ENCODE measurements around the gene CCDC88B. TPM values are rescaled to one million over a fixed set of nuclear protein-coding genes. Genes with fewer than 3 reads are reported as not detected.

Gene CCDC88B
- total and polyA plus RNA-seq, 2 experiments from 2014 or later: 4.9 to 10.0 TPM

GRCh38 chr11:64369440-64370421 is 29.7 kb downstream of the CCDC88B start:
- TF ChIP-seq CTCF (IDR thresholded peaks at IDR 0.05; ENCODE audit: poor library complexity): no peak
- TF ChIP-seq EZH2phosphoT487 (IDR thresholded peaks at IDR 0.05; ENCODE audit: low read depth, severe bottlenecking, unreplicated experiment): no peak
- TF ChIP-seq EZH2 (IDR thresholded peaks at IDR 0.05; ENCODE audit: borderline replicate concordance): no peak

DNA sequence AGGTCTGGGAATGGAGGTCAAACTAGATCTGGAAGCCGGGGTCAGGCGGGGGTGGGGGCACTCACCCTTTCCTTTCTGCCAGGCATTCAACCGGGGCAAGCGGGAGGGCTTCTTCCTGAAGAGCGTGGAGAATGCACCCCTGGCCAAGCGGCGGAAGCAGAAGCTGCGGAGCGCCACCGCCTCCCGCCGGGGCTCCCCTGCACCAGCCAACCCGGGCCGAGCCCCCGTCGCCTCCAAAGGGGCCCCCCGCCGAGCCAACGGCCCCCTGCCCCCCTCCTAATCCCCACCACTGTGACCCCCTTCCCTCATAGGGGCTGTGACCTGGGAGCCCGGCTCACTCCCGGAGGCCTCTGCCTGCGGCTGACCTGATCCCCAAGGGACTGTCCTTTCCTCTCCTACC is 31.2 kb downstream of the CCDC88B start:
- H3K4me1 ChIP-seq (ENCODE audit: insufficient read depth): no peaks in the 10 kb centered on the region
- no peak for TF ChIP-seq EZH2 (IDR thresholded peaks at IDR 0.05; ENCODE audit: borderline replicate concordance)
- no peak for TF ChIP-seq EZH2phosphoT487 (IDR thresholded peaks at IDR 0.05; ENCODE audit: low read depth, severe bottlenecking, unreplicated experiment)
- TF ChIP-seq CTCF (IDR thresholded peaks at IDR 0.05; ENCODE audit: poor library complexity): no peak
- H2AFZ ChIP-seq: no peak overlapping the region
- no peaks in the 10 kb centered on the region for H3K36me3 ChIP-seq (replicated peaks; ENCODE audit: insufficient read depth, low read depth)
- WGBS (ENCODE audit: low lambda C conversion rate, missing lambda C conversion rate): 92% methylated on average over 7 of the region's 22 CpGs
- no peak overlapping the region for H3K27ac ChIP-seq
- H3K27me3 ChIP-seq: no peaks in the 10 kb centered on the region
- H3K4me2 ChIP-seq: no peak overlapping the region
- H3K79me2 ChIP-seq: no peaks in the 10 kb centered on the region
- DNase-seq (ENCODE audit: low spot score): no peak
- no peaks in the 10 kb centered on the region for H3K9me2 ChIP-seq (replicated peaks; ENCODE audit: insufficient read depth)
- no peak overlapping the region for H3K4me3 ChIP-seq
- H3K9me3 ChIP-seq (ENCODE audit: low read depth): no peaks in the 10 kb centered on the region
- no peaks in the 10 kb centered on the region for H4K20me1 ChIP-seq (ENCODE audit: insufficient read depth, poor library complexity, severe bottlenecking)

More at GRCh38 chr11:64369440-64370421, 29.7 kb downstream of the CCDC88B start:
- Histone ChIP-seq H3K36me3 (replicated peaks; ENCODE audit: insufficient read depth, low read depth) (no peaks in the 10 kb centered on the region), H3K9me3 (ENCODE audit: low read depth) (no peaks in the 10 kb centered on the region), H3K4me1 (ENCODE audit: insufficient read depth) (no peaks in the 10 kb centered on the region), H3K27me3 (no peaks in the 10 kb centered on the region), H3K4me2 (no peak overlapping the region), H3K79me2 (no peaks in the 10 kb centered on the region), H3K9me2 (replicated peaks; ENCODE audit: insufficient read depth) (no peaks in the 10 kb centered on the region), H4K20me1 (ENCODE audit: insufficient read depth, poor library complexity, severe bottlenecking) (no peaks in the 10 kb centered on the region), H3K27ac (no peak overlapping the region), H3K4me3 (no peak overlapping the region), H2AFZ (no peak overlapping the region)
- peak; percentile 4 for DNase-seq (ENCODE audit: low spot score)
- WGBS (ENCODE audit: low lambda C conversion rate, missing lambda C conversion rate): over 99% methylated on average over 57 of the region's 82 CpGs

DNA sequence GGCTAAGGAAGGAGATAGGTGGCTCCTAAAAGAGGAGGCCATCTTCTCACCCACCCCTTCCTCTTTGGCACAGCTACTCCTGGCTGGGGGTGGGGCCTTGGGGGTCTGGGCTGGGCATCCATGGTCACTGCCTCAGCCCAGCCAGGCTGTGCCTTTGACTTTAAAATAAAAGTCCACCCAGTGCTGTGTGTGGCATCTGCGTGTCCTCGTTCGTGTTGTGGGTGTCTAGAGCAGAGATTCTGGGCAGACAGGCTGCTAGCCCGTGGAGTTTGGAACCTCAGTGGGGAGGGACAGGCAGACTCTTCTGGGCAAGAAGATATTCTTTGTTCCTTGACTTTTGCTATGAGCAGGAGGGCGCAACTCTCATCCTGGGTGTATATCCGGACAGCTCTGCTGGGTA is 32.0 kb downstream of the CCDC88B start:
- no peaks in the 10 kb centered on the region for H3K9me3 ChIP-seq (ENCODE audit: low read depth)
- no peaks in the 10 kb centered on the region for H3K36me3 ChIP-seq (replicated peaks; ENCODE audit: insufficient read depth, low read depth)
- H4K20me1 ChIP-seq (ENCODE audit: insufficient read depth, poor library complexity, severe bottlenecking): no peaks in the 10 kb centered on the region
- no peak overlapping the region for H3K4me2 ChIP-seq
- H3K9me2 ChIP-seq (replicated peaks; ENCODE audit: insufficient read depth): no peaks in the 10 kb centered on the region
- H2AFZ ChIP-seq: no peak overlapping the region
- H3K4me1 ChIP-seq (ENCODE audit: insufficient read depth): no peaks in the 10 kb centered on the region
- H3K4me3 ChIP-seq: no peak overlapping the region
- no peak overlapping the region for H3K27ac ChIP-seq
- DNase-seq (ENCODE audit: low spot score): no peak
- 96% methylated on average over 6 of the region's 6 CpGs for WGBS (ENCODE audit: low lambda C conversion rate, missing lambda C conversion rate)
- no peaks in the 10 kb centered on the region for H3K27me3 ChIP-seq
- no peaks in the 10 kb centered on the region for H3K79me2 ChIP-seq
- TF ChIP-seq EZH2phosphoT487 (IDR thresholded peaks at IDR 0.05; ENCODE audit: low read depth, severe bottlenecking, unreplicated experiment) (no peak), EZH2 (IDR thresholded peaks at IDR 0.05; ENCODE audit: borderline replicate concordance) (no peak), CTCF (IDR thresholded peaks at IDR 0.05; ENCODE audit: poor library complexity) (no peak)
